Endothelial cell (in vitro differentiated cells): ENCODE measurements around the gene RTN3. TPM values are rescaled to one million over a fixed set of nuclear protein-coding genes. Genes with fewer than 3 reads are reported as not detected.

Source experiments
- DNase-seq: peaks from one replicate; pipeline ENCODE4 v3.0.0; 2021; ENCODE audit warnings: low spot score
- H3K27ac Mint-ChIP-seq: one replicate; pipeline ENCODE4 v1.8.0; 2021; ENCODE audit warnings: mixed read lengths, inconsistent platforms; ENCODE audit not compliant: unreplicated experiment
- H3K27me3 Mint-ChIP-seq: one replicate; pipeline ENCODE4 v1.8.0; 2021; ENCODE audit warnings: mild to moderate bottlenecking, moderate library complexity, mixed read lengths, inconsistent platforms; ENCODE audit not compliant: unreplicated experiment
- H3K36me3 Mint-ChIP-seq: one replicate; pipeline ENCODE4 v1.8.0; 2021; ENCODE audit warnings: mild to moderate bottlenecking, low read depth, mixed read lengths, inconsistent platforms; ENCODE audit not compliant: unreplicated experiment
- H3K4me1 Mint-ChIP-seq: one replicate; pipeline ENCODE4 v1.8.0; 2021; ENCODE audit warnings: mild to moderate bottlenecking, mixed read lengths, inconsistent platforms; ENCODE audit not compliant: unreplicated experiment
- H3K4me3 Mint-ChIP-seq: one replicate; pipeline ENCODE4 v1.8.0; 2021; ENCODE audit warnings: mild to moderate bottlenecking, mixed read lengths, inconsistent platforms; ENCODE audit not compliant: unreplicated experiment
- H3K9me3 Mint-ChIP-seq: one replicate; pipeline ENCODE4 v1.8.0; 2021; ENCODE audit warnings: mixed read lengths, inconsistent platforms; ENCODE audit not compliant: unreplicated experiment
- total RNA-seq: library from RNA; stranded (reverse); fragmentation: NEBNext Ultra II Directional; extraction: Animal tissue kit (Norgen Biotek cat#: 25700); gene quantifications from one replicate; pipeline ENCODE4 v1.2.1, GENCODE V29; 2021; ENCODE audit not compliant: unreplicated experiment
- TF ChIP-seq, protein P1 (sequence below): fragments of 200-600 bp; sonication (generic); IDR thresholded peaks from one replicate; pipeline ENCODE4 v1.5.0; 2021; ENCODE audit warnings: antibody characterized with exemption; ENCODE audit not compliant: unreplicated experiment

Gene RTN3
- total RNA-seq, 1 donor from 2014 or later, result 103 TPM

DNA sequence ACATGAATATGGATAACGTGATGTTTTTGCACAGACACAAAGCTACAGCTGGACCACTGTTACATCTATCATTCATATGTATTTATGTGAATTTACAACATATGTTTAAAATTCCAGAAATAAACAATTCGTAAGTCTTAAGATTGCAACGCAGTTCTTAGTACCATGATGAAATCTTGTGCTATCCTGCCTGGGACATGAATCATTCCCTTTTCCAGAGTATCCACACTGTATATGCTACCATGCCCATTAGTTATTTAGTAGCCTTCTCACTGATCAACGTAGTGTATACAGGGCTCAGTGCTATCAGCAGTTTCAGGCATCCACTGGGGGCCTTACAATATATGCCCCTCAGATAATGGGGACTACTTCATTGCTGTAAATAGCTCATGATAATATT, 14.4 kb upstream of the RTN3 start:
- Mint-ChIP-seq H3K27me3 (peaks cover under 1% of the 10 kb centered on the region), H3K4me3 (no peak overlapping the region), H3K27ac (no peak overlapping the region), H3K4me1 (peaks cover 10% of the 10 kb centered on the region), H3K9me3 (no peaks in the 10 kb centered on the region), H3K36me3 (no peaks in the 10 kb centered on the region)
- DNase-seq, result no peak
- TF ChIP-seq, protein P1, sequence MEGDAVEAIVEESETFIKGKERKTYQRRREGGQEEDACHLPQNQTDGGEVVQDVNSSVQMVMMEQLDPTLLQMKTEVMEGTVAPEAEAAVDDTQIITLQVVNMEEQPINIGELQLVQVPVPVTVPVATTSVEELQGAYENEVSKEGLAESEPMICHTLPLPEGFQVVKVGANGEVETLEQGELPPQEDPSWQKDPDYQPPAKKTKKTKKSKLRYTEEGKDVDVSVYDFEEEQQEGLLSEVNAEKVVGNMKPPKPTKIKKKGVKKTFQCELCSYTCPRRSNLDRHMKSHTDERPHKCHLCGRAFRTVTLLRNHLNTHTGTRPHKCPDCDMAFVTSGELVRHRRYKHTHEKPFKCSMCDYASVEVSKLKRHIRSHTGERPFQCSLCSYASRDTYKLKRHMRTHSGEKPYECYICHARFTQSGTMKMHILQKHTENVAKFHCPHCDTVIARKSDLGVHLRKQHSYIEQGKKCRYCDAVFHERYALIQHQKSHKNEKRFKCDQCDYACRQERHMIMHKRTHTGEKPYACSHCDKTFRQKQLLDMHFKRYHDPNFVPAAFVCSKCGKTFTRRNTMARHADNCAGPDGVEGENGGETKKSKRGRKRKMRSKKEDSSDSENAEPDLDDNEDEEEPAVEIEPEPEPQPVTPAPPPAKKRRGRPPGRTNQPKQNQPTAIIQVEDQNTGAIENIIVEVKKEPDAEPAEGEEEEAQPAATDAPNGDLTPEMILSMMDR, result no peak

DNA sequence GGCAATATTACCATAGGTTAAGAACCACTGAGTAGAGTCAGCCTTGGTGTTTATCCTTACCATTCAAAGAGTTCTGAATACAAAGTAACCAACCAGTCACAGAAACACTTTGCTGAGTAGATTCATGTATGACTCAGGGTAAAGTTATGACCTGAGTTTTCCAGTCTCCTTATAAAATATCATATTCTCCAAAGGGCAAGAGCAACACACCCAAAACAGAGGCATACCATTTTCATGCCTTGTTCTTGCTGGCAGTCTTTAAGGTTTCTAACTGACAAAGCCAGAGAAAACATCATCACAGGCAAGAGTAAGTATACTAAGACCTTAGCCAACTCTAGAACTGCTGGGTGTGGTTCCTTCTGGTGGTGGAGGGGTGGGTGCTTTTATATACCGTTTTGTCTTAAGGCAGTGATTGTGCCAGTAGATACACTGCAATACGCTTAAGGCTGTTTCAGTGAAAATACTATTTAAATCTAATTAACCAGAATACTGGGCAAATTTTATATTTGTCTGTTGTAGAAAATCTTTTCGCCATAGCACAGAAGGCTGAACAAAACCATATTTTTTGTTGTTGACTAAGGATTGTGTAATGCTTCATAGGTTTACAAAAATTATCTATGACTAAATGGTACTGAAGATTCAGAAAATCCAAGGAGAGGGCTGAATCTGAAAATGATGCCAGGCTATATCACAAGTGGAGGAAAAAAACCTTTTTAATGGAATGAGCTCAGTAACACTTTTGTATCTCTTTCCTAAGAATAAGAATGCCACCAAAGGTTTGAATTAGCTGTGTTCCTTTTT, 13.1 kb upstream of the RTN3 start:
- Mint-ChIP-seq H3K36me3 (peaks cover 3% of the 10 kb centered on the region), H3K27me3 (peaks cover 3% of the 10 kb centered on the region), H3K4me3 (no peak overlapping the region), H3K27ac (no peak overlapping the region), H3K9me3 (no peaks in the 10 kb centered on the region), H3K4me1 (peaks cover 14% of the 10 kb centered on the region)
- TF ChIP-seq, protein P1, result no peak
- no peak for DNase-seq

DNA sequence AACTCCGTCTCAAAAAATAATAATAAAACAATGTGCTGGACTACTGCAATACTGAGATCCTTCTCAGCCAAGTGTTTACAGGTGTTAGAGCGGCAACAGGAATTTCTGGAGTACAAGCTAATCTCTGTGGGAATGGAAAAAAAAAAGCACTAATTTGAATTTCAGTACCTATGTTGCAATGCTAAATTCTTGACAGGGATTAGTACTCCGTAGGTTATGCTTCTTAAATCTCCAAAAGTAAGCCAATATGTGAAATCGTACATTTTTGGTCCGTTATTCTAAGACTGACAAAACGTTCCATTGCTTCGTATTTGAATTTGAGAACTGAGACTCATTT, 11.2 kb upstream of the RTN3 start:
- Mint-ChIP-seq H3K4me1 (peaks cover 9% of the 10 kb centered on the region), H3K27ac (no peak overlapping the region), H3K36me3 (peaks cover 3% of the 10 kb centered on the region), H3K4me3 (peak overlapping the region; percentile 85), H3K9me3 (no peaks in the 10 kb centered on the region), H3K27me3 (peaks cover 3% of the 10 kb centered on the region)
- TF ChIP-seq, protein P1, result no peak
- no peak for DNase-seq

DNA sequence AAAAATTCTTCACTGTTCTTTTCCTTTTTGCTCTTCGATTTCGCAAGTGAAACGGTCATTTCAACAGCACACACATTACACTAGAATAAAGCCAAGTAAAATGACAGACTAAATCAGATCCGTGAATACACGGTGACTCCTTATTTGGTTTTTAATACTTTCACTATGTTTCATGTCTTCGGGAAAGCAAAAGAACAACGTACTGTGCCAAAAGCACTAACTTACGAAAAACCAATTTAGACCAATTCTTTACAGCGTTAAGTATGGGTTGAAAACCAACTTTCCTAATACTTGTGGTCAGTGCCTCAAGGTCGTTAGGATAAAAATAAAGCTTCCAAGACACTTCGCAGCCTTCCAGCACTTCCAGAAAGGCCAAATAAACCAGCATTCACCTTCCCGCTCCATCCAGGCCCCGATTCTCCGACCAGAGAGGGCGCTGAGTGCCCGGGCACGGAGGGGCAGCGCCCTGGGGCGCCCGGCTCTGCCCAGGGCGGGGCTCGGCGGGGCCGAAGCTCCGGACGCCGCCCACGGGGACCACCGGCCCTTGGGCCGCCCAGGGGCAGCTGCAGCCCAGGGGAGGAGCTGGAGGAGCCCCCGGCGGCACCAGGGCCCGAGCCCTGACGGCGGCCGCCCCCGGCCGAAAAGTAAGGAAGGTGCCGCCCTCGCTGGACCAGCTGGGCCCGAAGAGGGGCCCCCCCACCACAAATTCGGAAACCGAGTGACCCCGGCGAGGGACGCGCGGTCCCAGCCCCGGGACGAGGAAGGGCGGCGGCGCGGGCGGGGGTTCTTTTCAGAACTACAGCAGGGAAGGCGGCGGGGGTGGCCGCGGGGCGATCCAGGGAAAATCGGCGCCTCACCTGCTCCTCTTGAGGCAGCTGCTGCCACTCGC, 10.6 kb upstream of the RTN3 start:
- TF ChIP-seq, protein P1, result no peak
- Mint-ChIP-seq H3K36me3 (peaks cover 3% of the 10 kb centered on the region), H3K4me3 (peak overlapping the region; percentile 85), H3K9me3 (no peaks in the 10 kb centered on the region), H3K27me3 (peaks cover 3% of the 10 kb centered on the region), H3K4me1 (peaks cover 9% of the 10 kb centered on the region), H3K27ac (peak overlapping the region; percentile 61)
- DNase-seq, result peak; percentile 45
